SKM-1 treated with dmso at 0.1 percent for 144 hours (cell line): Measurements from ENCODE around the gene NKIRAS2.

ENCODE experiments used
- DNase-seq: peaks from one replicate; lab custom pipeline; 2025; ENCODE audit not compliant: unreplicated experiment; lab: John Stamatoyannopoulos, UW

The NKIRAS2 gene

GRCh38 chr17:42019509-42020404 lies at the start of gene NKIRAS2:
NKIRAS2 (plus strand) TSS chr17:42020090; CDS start chr17:42021578, 1,488 bp downstream.
- DNase-seq, result peak; percentile 91

GRCh38 chr17:41970901-41971331 lies 49.0 kb upstream of the NKIRAS2 start:
- no peak for DNase-seq

GRCh38 chr17:41971721-41972523 lies 48.0 kb upstream of the NKIRAS2 start:
- DNase-seq, result no peak

GRCh38 chr17:41972571-41973407 lies 47.1 kb upstream of the NKIRAS2 start:
- DNase-seq, result no peak

GRCh38 chr17:41973408-41973811 lies 46.5 kb upstream of the NKIRAS2 start:
- no peak for DNase-seq

GRCh38 chr17:41974031-41974430 lies 45.9 kb upstream of the NKIRAS2 start:
- DNase-seq, result no peak

- no peak for DNase-seq
Measured at GRCh38 chr17:41974658-41975057, 45.2 kb upstream of the NKIRAS2 start.

- DNase-seq, result no peak
Measured at GRCh38 chr17:41975099-41976083, 44.5 kb upstream of the NKIRAS2 start.

GRCh38 chr17:41976142-41976768 lies 43.6 kb upstream of the NKIRAS2 start:
- no peak for DNase-seq

- no peak for DNase-seq
Measured at GRCh38 chr17:41977991-41978390, 41.9 kb upstream of the NKIRAS2 start.

- no peak for DNase-seq
Measured at GRCh38 chr17:41982026-41982760, 37.7 kb upstream of the NKIRAS2 start.

- no peak for DNase-seq
Measured at GRCh38 chr17:41984454-41984853, 35.4 kb upstream of the NKIRAS2 start.

- no peak for DNase-seq
Measured at GRCh38 chr17:41985919-41986318, 34.0 kb upstream of the NKIRAS2 start.

- DNase-seq, result no peak
Measured at GRCh38 chr17:41986634-41987033, 33.3 kb upstream of the NKIRAS2 start.

GRCh38 chr17:41987642-41988041 lies 32.2 kb upstream of the NKIRAS2 start:
- DNase-seq, result no peak

GRCh38 chr17:41988418-41988817 lies 31.5 kb upstream of the NKIRAS2 start:
- DNase-seq, result no peak

GRCh38 chr17:41989702-41990419 lies 30.0 kb upstream of the NKIRAS2 start:
- DNase-seq, result no peak

GRCh38 chr17:41992576-41992975 lies 27.3 kb upstream of the NKIRAS2 start:
- DNase-seq, result no peak
